BLaER1 (cell line): ENCODE measurements around the gene PTPRG.

Source experiments
- H3K27ac ChIP-seq: shearing (Covaris generic); formaldehyde crosslinking; 2 replicates; pipeline ENCODE4 v1.8.1; 2022
- H3K27me3 ChIP-seq: shearing (Covaris generic); formaldehyde crosslinking; 2 replicates; pipeline ENCODE4 v1.8.1; 2022
- H3K36me3 ChIP-seq: shearing (Covaris generic); formaldehyde crosslinking; 2 replicates; pipeline ENCODE4 v1.8.1; 2022
- H3K4me1 ChIP-seq: shearing (Covaris generic); formaldehyde crosslinking; 2 replicates; pipeline ENCODE4 v1.8.1; 2022
- H3K4me2 ChIP-seq: shearing (Covaris generic); formaldehyde crosslinking; 2 replicates; pipeline ENCODE4 v1.8.1; 2022
- H3K4me3 ChIP-seq: shearing (Covaris generic); formaldehyde crosslinking; 2 replicates; pipeline ENCODE4 v1.8.1; 2022
- H3K9ac ChIP-seq: shearing (Covaris generic); formaldehyde crosslinking; 2 replicates; pipeline ENCODE4 v1.8.1; 2022
- H3K9me3 ChIP-seq: shearing (Covaris generic); formaldehyde crosslinking; 2 replicates; pipeline ENCODE4 v1.8.1; 2022
- H4K20me1 ChIP-seq: shearing (Covaris generic); formaldehyde crosslinking; 2 replicates; pipeline ENCODE4 v1.8.1; 2022
- Cebpa-rat ChIP-seq: shearing (Covaris generic); IDR thresholded peaks from 2 replicates; pipeline ENCODE4 v1.8.1; 2022

The PTPRG gene

GRCh38 chr3:62117903-62118548 is 556.7 kb downstream of the PTPRG start:
- no peak overlapping the region for H3K4me2 ChIP-seq

GRCh38 chr3:62119139-62119538 is 557.8 kb downstream of the PTPRG start:
- H3K4me2 ChIP-seq = no peak overlapping the region
- no peaks in the 10 kb centered on the region for H3K4me1 ChIP-seq
- no peak for TF ChIP-seq Cebpa-rat
- H3K9ac ChIP-seq = no peak overlapping the region
- H3K4me3 ChIP-seq = no peak overlapping the region
- no peak overlapping the region for H3K27ac ChIP-seq
- H3K9me3 ChIP-seq = peaks cover 4% of the 10 kb centered on the region; the same call in 1 of the 2 replicates
- no peaks in the 10 kb centered on the region for H4K20me1 ChIP-seq
- H3K27me3 ChIP-seq = no peaks in the 10 kb centered on the region
- H3K36me3 ChIP-seq = no peaks in the 10 kb centered on the region

More at GRCh38 chr3:62117903-62118548, 556.7 kb downstream of the PTPRG start:
- Histone ChIP-seq H3K4me1 (no peaks in the 10 kb centered on the region), H3K27ac (no peak overlapping the region), H3K4me3 (no peak overlapping the region), H3K9me3 (peaks cover 4% of the 10 kb centered on the region; the same call in 1 of the 2 replicates), H3K27me3 (no peaks in the 10 kb centered on the region), H3K36me3 (no peaks in the 10 kb centered on the region), H4K20me1 (no peaks in the 10 kb centered on the region), H3K9ac (no peak overlapping the region)
- TF ChIP-seq Cebpa-rat = no peak

GRCh38 chr3:62122819-62123218 is 561.4 kb downstream of the PTPRG start:
- Histone ChIP-seq H3K9me3 (peaks cover 4% of the 10 kb centered on the region; the same call in 1 of the 2 replicates), H3K27ac (no peak overlapping the region), H3K36me3 (no peaks in the 10 kb centered on the region), H3K4me1 (0 out of 2 replicates have a peak, but pooled peaks cover 6% of the 10 kb centered on the region), H4K20me1 (no peaks in the 10 kb centered on the region), H3K4me3 (no peak overlapping the region), H3K27me3 (no peaks in the 10 kb centered on the region), H3K4me2 (no peak overlapping the region), H3K9ac (no peak overlapping the region)
- TF ChIP-seq Cebpa-rat = no peak

DNA sequence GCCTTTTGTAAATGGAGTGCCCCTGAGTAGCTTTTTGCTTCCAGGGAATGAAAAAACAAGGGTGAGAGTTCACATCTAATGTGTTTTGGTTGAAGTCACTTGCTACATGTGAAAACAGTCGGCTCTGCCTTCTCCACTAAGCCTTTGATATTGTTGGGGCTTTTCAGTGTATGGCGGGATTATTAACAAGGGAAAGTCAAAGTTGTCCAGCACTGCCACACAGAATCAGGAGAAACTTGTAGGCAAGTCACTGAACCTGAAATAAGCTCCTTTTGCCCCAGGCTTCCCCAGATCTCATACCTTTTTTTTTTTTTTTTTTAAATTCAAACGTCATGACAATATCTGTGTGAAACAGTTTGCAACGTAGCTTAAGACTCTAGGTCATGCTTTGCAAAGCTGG is 564.0 kb downstream of the PTPRG start:
- Histone ChIP-seq H3K27me3 (no peaks in the 10 kb centered on the region), H3K9me3 (no peaks in the 10 kb centered on the region), H3K9ac (no peak overlapping the region), H4K20me1 (no peaks in the 10 kb centered on the region), H3K4me1 (0 out of 2 replicates have a peak, but pooled peaks cover 6% of the 10 kb centered on the region), H3K4me2 (no peak overlapping the region), H3K27ac (no peak overlapping the region), H3K4me3 (no peak overlapping the region), H3K36me3 (no peaks in the 10 kb centered on the region)
- TF ChIP-seq Cebpa-rat = no peak

GRCh38 chr3:62127116-62127515 is 565.7 kb downstream of the PTPRG start:
- H3K4me2 ChIP-seq = no peak overlapping the region
- H3K9me3 ChIP-seq = no peaks in the 10 kb centered on the region
- 0 out of 2 replicates have a peak, but pooled peaks cover 6% of the 10 kb centered on the region for H3K4me1 ChIP-seq
- no peaks in the 10 kb centered on the region for H4K20me1 ChIP-seq
- H3K27ac ChIP-seq = no peak overlapping the region
- no peak overlapping the region for H3K9ac ChIP-seq
- no peak for TF ChIP-seq Cebpa-rat
- H3K4me3 ChIP-seq = no peak overlapping the region
- no peaks in the 10 kb centered on the region for H3K27me3 ChIP-seq
- no peaks in the 10 kb centered on the region for H3K36me3 ChIP-seq

GRCh38 chr3:62128051-62128450 is 566.7 kb downstream of the PTPRG start:
- H3K36me3 ChIP-seq = no peaks in the 10 kb centered on the region
- no peak overlapping the region for H3K4me2 ChIP-seq
- no peaks in the 10 kb centered on the region for H3K27me3 ChIP-seq
- TF ChIP-seq Cebpa-rat = no peak
- H3K9me3 ChIP-seq = no peaks in the 10 kb centered on the region
- H4K20me1 ChIP-seq = no peaks in the 10 kb centered on the region
- H3K4me3 ChIP-seq = no peak overlapping the region
- H3K9ac ChIP-seq = no peak overlapping the region
- 0 out of 2 replicates have a peak, but pooled peaks cover 6% of the 10 kb centered on the region for H3K4me1 ChIP-seq
- H3K27ac ChIP-seq = no peak overlapping the region

DNA sequence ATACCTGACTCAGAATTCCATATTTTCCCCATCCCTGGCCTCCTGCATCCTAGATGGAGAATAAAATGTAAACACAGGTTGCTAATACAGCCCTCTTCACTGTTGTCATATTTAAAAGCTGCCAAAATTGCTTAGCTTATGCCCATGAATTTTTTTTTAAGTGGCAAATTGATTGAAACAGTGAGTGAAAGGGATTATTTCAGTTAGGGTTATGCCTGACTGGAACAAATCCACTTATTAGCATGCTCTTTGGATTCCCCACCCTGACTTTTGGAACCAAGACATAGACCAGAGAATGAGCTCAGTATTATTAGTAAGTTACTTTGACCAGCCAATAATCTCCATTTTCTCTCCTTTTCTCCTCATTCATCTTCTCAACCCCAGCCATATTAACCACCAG is 567.3 kb downstream of the PTPRG start:
- no peak overlapping the region for H3K4me3 ChIP-seq
- no peaks in the 10 kb centered on the region for H3K9me3 ChIP-seq
- no peaks in the 10 kb centered on the region for H4K20me1 ChIP-seq
- H3K9ac ChIP-seq = no peak overlapping the region
- TF ChIP-seq Cebpa-rat = no peak
- H3K4me2 ChIP-seq = no peak overlapping the region
- H3K27ac ChIP-seq = no peak overlapping the region
- H3K27me3 ChIP-seq = no peaks in the 10 kb centered on the region
- H3K36me3 ChIP-seq = no peaks in the 10 kb centered on the region
- H3K4me1 ChIP-seq = 0 out of 2 replicates have a peak, but pooled peaks cover 6% of the 10 kb centered on the region

DNA sequence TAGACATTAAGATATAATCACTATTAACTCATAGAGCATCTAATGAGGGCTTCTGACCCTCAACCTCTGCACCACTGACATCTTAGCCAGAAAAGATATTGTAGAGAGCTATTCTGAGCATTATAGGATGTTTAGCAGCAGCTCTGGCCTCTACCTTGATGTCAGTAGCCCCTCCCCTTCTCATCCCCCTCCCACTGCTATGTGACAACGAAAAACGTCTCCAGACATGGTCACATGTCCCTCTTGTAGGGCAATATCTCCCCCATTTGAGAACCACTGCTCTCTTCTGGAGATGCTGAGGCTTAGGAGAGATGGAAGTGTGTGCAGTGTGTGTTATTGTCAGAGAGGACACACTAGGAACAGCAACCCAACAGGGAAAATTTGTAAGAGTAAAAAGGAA is 569.7 kb downstream of the PTPRG start:
- Histone ChIP-seq H3K4me1 (no peaks in the 10 kb centered on the region), H3K9ac (no peak overlapping the region), H3K27ac (no peak overlapping the region), H3K4me2 (no peak overlapping the region), H3K36me3 (no peaks in the 10 kb centered on the region), H3K27me3 (no peaks in the 10 kb centered on the region), H3K4me3 (no peak overlapping the region), H4K20me1 (no peaks in the 10 kb centered on the region), H3K9me3 (no peaks in the 10 kb centered on the region)
- TF ChIP-seq Cebpa-rat = no peak

DNA sequence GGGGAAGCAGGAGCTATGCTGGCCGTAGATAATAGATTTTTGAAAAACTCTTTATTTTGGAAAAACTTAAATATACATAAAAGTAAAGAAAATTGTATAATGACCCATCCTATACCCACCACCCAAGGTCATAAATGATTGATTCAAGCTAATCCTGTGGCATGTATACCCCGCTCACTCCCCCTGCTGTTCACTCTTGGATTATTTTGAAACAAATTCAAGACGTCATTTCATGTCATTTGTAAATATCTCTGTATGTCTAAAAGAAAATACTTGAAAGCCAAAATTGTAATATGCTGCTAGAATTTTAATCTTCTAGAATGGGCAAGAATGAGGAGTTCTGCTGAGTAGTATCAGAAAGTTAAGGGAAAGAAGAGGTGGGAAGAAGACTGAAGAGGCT is 570.2 kb downstream of the PTPRG start:
- H3K4me2 ChIP-seq = no peak overlapping the region
- no peaks in the 10 kb centered on the region for H3K27me3 ChIP-seq
- H3K4me1 ChIP-seq = no peaks in the 10 kb centered on the region
- H3K4me3 ChIP-seq = no peak overlapping the region
- H3K9me3 ChIP-seq = no peaks in the 10 kb centered on the region
- H4K20me1 ChIP-seq = no peaks in the 10 kb centered on the region
- no peak overlapping the region for H3K9ac ChIP-seq
- no peak for TF ChIP-seq Cebpa-rat
- H3K36me3 ChIP-seq = no peaks in the 10 kb centered on the region
- no peak overlapping the region for H3K27ac ChIP-seq

DNA sequence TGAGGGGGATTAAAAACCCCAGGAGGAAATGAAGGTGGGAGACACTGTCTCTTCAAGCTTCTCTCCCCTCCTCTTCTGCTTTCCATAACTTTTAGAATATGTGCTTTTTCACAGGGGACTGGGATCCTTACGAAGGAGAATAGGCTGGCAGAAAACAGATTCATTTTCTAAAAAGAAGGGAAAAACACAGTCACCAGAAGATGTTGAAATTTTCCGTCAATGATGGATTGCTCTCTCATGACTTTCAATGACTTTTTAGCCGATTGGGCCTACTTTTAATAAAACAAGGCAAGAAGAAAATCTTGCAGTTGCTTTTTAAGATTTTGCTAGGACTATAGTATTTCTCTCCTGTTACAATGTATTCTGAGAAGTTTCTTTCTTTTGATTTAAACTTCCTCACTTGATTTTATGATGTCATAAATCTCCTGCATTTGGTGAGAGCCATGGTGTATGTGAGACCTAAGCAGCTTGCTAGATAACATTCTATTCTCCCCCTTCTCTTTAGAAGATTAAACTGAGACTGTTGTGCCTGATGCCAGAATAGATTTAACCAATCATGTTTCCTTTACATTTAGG is 570.7 kb downstream of the PTPRG start:
- no peak overlapping the region for H3K27ac ChIP-seq
- no peak overlapping the region for H3K4me3 ChIP-seq
- H4K20me1 ChIP-seq = no peaks in the 10 kb centered on the region
- H3K27me3 ChIP-seq = no peaks in the 10 kb centered on the region
- H3K9ac ChIP-seq = no peak overlapping the region
- no peaks in the 10 kb centered on the region for H3K36me3 ChIP-seq
- H3K9me3 ChIP-seq = no peaks in the 10 kb centered on the region
- no peaks in the 10 kb centered on the region for H3K4me1 ChIP-seq
- TF ChIP-seq Cebpa-rat = no peak
- H3K4me2 ChIP-seq = no peak overlapping the region
